IPS DF 4.7 (cell line): ENCODE results near the gene UCK1.
"Not testable (repeated sequence)": the region's sequence is repeated elsewhere in the genome, so short reads cannot be mapped to it uniquely, and the experiment has no call there.

ENCODE experiments used
- DNase-seq: peaks from one replicate; pipeline ENCODE4 v3.0.0-alpha.2; 2013; ENCODE audit warnings: low spot score; ENCODE audit errors: extremely low read depth

Gene UCK1

DNA sequence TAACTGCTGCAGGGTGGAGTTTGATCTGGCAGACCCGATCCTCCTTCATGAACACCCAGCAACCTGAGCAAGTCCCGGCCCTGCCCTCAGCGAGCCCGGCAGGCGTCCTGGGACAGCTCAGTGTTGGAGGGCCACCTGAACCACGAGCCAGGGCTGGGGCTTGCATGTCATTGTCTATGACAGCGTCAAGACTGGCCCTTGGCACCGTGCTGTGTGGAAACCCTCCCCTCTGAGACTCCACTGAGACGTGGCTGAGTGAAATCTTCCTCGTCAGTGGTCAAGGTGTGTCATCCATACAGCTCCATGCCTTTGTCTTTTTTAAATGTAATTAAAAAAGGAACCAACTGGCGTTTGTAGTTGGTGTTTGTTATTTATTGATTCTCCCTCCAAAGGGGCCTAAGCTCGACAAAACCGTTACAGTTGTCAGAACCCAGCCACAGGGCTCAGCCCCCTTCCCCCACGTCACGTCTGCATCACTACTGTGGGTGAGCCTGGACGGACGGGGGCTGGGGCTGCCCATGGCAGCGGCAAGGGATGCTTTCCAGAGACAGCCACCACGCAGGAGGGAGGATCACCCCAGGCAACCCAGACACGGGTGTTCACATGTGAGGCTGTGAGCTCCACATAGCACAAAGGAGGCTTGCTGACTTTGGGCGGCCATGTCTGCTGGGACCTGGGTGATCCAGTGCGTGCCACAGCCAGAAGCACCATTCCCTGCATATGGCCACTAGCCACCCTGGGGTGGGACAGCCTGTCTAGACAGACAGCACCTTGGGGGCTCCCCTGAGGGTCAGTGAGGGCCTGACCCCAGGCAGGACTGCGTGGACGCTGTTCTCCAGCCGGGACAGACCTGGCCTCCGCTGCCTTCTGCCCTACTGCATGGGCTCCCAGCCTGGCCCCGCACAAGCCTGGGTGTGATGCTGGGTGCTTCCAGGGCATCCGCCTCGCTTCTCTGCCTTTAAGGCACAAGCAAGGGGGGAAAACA, 7.3 kb downstream of the UCK1 start:
- DNase-seq = no peak

GRCh38 chr9:131523086-131523388, 8.0 kb downstream of the UCK1 start:
- DNase-seq = no peak

- DNase-seq = no peak
Measured at GRCh38 chr9:131522257-131523085, 8.6 kb downstream of the UCK1 start.

DNA sequence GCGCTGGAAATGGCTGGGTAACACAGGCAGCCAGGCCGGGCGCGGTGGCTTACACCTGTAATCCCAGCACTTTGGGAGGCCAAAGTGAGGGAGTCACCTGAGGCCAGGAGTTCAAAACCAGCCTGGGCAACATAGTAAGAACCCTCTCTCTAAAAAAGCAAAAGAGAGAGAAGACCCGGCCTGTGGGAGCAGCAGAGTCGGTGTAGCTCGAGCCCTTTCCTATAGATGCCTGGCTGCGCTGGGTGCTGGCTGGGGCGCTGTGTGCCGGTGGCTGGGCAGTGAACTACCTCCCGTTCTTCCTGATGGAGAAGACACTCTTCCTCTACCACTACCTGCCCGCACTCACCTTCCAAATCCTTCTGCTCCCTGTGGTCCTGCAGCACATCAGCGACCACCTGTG, 9.2 kb downstream of the UCK1 start:
- no peak for DNase-seq

- no peak for DNase-seq
Measured at GRCh38 chr9:131521203-131521602, 9.9 kb downstream of the UCK1 start.

- DNase-seq = no peak
Measured at GRCh38 chr9:131520503-131520902, 10.6 kb downstream of the UCK1 start.

DNA sequence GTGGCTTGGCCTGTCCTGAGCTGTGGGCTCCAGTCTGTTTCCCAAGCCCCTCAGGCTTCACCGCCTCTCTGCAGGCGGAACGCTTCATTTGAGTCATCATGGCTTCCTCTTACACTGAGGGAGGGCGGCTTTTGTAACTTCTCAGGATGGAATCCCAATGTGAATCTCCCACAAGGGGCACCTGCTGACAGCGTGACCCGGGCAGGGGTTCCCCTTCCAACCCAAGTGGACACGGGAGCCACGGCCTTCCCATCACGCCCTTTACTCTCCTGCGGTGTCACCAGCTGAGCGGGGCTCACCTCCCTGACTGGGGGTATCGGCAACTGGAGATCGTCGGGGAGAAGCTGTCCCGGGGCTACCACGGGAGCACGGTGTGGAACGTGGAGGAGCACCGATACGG, 12.5 kb downstream of the UCK1 start:
- no peak for DNase-seq

DNA sequence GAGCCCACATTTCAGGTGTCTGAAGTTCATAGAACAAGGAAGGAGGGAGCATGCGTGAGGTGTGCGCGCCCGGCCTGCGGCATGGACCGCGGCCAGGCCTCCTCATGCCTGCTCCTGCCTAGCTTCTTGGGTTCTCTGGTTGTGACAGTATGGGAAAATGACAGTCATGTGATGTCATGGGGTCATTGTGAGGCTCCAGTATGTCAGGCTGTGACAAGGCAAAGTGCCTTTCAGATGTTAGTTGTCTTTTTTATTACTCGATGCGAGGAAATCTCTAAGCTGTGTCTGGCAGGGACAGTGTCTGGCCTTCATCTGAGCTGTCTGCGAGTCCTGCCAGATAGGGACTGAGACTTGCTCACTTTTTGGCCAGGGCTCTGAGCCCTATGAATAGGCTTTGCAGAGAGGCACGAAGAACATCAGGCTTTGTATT, 13.3 kb downstream of the UCK1 start:
- DNase-seq = no peak

DNA sequence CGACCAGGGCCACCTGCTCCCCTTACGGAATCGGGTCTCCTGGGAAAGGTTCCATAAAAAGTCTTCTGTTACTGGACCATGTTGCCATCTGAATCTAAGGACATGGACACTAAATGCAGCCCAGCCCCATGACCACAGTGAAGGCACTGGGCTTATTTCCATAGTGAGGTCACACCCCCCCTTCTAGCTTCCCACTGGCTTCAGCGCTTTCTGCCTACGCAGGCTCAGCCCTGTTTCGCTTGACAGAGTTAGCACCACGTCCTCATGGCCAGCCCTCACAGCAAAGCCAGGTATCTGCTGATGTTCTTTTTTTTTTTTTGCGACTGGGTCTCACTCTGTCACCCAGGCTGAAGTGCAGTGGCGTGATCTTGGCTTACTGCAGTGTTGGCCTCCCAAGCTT, 14.1 kb downstream of the UCK1 start:
- no peak for DNase-seq

DNA sequence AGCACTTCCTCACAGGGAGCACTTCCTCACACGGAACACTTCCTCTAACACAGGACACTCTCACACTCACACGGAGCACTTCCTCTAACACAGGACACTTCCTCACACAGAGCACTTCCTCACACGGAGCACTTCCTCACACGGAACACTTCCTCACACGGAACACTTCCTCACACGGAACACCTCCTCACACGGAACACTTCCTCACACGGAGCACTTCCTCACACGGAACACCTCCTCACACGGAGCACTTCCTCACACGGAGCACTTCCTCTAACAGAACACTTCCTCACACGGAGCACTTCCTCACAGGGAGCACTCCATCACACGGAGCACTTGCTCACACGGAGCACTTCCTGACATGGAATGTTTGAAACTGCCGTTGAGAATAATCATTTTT, 15.0 kb downstream of the UCK1 start:
- no peak for DNase-seq

- not testable (repeated sequence) for DNase-seq
Measured at GRCh38 chr9:131515559-131516031, 15.5 kb downstream of the UCK1 start.

- no peak for DNase-seq
Measured at GRCh38 chr9:131513177-131513576, 17.9 kb downstream of the UCK1 start.

- DNase-seq = no peak
Measured at GRCh38 chr9:131511880-131512279, 19.2 kb downstream of the UCK1 start.

GRCh38 chr9:131511416-131511815, 19.6 kb downstream of the UCK1 start:
- no peak for DNase-seq

DNA sequence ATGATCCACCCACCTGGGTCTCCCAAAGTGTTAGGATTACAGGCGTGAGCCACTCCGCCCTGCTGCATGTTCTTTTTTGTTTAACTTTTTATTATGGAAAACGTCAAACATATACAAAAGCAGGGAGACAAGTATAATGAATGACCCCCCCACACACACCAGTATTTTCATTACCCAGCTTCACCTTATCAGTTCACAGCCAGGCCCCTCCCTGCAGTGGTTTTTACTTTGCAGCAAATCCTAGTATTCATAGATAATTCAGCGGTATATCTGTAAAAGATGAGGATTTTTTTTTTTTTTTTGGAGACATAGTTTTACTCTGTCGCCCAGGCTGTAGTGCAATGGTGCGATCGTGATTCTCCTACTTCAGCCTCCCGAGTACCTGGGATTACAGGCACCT, 26.1 kb downstream of the UCK1 start:
- DNase-seq = no peak

GRCh38 chr9:131503626-131504465, 27.2 kb downstream of the UCK1 start:
- DNase-seq = no peak

DNA sequence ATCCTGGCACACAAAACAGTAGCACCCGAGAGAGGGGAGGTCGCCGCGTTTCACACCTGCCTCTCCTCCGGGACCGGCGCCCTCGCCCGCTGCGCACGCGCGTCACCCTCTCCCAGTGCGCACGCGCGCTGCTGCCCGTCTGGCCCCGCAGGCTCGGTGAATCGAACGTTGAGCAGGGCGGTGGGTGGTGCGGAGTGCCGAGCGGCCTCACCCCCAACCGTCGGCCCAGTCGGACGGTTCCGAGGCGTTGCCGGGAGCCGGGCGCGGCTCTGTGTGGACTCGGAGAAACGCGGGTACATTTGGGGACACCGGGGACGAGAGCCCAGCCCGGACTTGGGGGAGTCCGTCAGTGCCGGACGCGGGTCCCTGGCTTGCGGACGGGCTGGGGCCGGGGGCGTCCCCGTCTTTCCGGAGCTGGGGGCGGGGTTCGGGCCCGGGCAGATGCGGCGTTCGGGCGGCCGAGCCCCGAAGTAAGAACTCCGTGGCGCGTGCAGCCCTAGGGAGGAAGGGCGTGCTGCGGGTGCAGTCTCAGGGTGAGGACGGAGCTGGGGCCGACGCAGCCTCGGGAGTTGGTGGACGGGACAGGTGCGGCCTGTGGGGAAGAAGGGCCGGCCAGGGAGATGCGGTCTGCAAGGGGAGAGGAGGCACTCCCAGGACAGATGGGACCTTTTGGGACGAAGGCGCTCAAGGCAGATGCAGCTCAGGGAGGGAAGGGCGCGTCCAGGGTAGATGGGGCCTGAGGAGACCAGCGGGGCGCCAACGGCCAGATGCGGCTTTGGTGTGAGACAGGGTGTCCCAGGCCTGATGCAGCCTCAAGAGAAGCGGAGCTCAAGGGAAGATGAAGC, 28.1 kb downstream of the UCK1 start, which contains the start of gene POMT1:
Gene POMT1, plus strand, starts transcription at position 138 of the 845 bp plus-strand sequence. CDS start 1,301 bp downstream, outside the sequence.
- DNase-seq = peak; percentile 46

GRCh38 chr9:131500939-131501541, 30.0 kb downstream of the UCK1 start:
- no peak for DNase-seq

GRCh38 chr9:131500377-131500776, 30.7 kb downstream of the UCK1 start:
- no peak for DNase-seq

DNA sequence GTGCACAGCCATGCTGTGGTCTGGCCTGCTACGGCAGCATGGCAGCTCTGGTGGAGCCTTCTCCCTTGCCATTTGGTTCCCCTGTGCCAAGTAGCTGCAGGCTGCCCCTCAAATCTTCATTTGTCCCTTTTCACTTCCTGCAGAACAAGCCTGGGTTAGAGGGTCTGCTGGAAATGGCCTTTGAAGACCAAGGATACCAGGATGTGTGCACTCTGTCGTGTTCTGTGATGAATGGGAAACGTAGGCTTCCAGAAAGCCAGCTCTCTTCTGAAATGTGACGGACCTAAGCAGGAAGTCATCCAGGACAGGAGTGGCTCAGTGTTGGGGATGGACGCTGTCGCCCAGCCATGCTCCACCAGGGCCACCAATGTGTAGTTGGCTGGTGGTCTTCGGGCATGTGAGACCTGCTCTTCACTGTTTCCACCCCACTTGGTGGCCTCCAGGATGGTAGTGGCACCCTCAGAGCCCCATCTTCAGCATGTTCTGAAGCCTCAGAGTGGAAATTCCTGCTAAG, 31.8 kb downstream of the UCK1 start:
- DNase-seq = no peak
